ENCODE data around the gene OR2AE1.

DNA sequence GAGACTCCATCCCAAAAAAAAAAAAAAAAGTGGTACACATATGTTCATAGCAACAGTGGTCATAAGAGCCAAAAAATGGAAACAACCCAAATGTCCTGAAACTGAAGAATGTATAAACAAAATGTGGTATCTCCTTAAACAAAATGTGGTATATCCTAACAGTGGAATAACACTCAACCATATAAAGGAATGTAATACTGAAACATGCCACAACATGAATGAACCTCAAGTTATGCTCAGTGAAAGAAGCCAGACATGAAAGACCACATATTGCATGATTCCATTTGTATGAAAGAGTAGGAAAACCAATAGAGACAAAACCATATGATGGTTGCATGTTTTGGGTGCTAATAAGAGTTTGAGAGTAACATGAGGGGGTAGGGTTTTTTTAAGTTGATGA is 49.5 kb upstream of the OR2AE1 start:
- TF ChIP-seq POLR2A (IDR thresholded peaks at IDR 0.05) (no peak), EP300 (IDR thresholded peaks at IDR 0.05) (no peak)
- TF ChIP-seq, protein P1, sequence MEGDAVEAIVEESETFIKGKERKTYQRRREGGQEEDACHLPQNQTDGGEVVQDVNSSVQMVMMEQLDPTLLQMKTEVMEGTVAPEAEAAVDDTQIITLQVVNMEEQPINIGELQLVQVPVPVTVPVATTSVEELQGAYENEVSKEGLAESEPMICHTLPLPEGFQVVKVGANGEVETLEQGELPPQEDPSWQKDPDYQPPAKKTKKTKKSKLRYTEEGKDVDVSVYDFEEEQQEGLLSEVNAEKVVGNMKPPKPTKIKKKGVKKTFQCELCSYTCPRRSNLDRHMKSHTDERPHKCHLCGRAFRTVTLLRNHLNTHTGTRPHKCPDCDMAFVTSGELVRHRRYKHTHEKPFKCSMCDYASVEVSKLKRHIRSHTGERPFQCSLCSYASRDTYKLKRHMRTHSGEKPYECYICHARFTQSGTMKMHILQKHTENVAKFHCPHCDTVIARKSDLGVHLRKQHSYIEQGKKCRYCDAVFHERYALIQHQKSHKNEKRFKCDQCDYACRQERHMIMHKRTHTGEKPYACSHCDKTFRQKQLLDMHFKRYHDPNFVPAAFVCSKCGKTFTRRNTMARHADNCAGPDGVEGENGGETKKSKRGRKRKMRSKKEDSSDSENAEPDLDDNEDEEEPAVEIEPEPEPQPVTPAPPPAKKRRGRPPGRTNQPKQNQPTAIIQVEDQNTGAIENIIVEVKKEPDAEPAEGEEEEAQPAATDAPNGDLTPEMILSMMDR (IDR thresholded peaks at IDR 0.05), result no peak

Measured in ovary (tissue), 3 donors.